HG02610 (cell line): ENCODE results near the gene UBASH3A.

Source experiments
- ATAC-seq: cut with Tn5 transposase; IDR thresholded peaks from one replicate; pipeline ENCODE4 v1.9.1; 2021; ENCODE audit warnings: mild to moderate bottlenecking, moderate library complexity; ENCODE audit not compliant: unreplicated experiment

The UBASH3A gene

DNA sequence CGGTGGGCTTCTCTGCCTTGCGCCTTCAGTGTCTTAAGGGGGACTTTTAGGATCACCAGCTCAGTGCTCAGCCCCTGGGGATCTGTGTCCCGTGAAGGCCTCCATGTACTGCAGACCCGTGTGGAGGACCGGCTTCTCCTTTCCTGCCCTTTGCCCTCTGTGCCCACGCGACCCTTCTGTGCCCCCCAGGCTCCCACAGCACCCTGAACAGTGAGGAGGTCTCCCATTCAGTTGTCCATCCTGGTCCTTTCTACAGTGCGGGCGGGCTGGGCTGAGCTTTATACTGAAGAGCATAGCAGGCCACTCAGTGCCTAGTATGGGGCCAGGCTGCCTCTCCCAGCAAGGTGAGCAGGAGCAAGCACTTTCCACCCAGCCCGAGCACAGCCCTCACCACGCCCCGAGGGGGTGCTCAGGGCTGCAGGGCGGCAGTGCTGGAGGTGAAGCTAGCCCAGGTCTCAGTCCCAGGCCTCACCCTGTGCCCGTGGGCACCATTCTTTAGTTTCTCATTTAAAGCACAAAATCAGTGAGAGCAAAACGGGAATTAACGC is 29.7 kb upstream of the UBASH3A start:
- no peak for ATAC-seq

DNA sequence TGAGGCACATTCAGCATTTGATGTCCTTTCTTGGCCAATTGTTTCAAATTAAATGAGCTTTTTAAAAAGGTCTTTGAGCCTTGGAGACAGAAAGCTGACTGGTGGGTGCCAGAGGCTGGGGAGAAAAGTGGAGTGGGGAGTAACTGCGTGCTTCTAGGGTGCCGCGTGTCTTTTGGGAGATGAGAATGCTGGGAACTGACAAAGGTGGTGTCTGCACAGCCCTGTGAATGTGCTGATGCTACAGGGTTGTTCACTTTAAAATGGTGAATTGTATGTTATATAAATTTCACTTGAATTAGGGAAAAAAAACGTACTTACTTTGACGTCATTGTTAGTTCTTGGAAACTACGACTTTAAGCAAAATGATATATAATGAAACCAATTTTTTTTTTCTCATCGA is 29.2 kb upstream of the UBASH3A start:
- no peak for ATAC-seq

DNA sequence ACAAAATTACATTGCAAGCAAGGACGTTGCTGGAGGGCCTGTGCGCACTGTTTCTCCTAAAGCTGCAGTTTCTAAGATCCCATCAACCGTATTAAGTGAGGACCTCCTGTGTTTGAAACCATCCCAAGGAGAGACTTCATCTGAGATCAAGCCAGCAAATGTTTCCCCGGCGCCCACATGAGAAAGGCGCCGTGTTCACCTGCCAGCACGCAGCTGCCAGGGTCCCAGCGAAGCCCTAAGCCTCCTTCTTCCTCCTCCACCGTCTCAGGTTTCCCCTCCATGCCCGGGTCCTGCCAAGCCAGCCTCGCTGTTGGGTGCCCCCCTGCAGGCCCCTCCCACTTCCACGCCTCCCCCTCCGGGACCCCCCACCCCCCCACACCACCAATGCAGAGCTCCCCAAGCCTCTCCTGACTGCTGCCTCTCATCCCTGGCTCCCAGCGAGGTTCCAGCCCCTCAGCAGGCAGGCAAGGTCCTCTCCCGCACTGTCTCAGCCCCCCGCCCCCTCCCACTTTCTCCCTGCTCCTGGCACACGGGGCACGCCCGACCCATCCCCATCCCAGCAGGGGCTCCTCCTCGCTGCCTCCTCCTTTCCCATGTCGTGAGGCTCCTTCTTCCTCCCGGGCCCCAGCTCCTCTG is 28.7 kb upstream of the UBASH3A start:
- no peak for ATAC-seq

DNA sequence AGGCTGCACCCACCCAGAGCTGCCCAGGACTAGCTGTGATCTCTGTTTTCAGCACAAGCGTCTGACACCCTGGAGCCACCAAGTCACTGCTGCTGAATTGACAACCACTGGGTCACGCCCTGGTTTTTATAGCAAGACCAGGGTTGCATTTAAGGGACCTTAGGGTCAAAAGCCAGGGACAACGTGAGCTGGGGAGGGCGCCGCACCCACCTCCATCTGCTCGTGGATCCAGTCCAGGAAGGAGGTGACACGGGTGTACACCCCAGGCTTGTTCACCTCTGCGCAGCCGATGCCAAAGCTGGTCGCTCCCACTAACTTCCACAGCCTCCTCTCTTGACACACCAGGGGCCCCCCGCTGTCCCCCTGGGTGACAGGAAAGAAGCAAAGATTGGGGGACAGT is 28.2 kb upstream of the UBASH3A start:
- no peak for ATAC-seq

DNA sequence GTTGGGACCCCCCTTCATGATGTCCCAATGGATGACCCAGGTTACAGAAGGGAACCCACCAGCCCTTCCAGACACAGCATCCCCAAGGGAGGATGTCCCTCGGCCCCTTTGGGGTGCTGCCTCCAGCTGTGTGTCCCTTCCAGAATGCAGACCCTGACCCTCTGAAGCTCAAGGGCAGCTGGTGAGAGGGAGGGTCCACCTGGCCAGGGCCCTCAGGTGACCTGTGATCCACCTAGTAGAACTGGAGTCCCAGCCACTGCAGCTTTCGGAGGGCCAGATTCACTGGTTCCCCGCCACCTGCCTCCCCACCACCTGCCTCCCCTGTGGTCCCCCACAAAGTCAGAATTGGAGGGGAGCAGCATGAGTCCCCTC is 27.8 kb upstream of the UBASH3A start:
- no peak for ATAC-seq

DNA sequence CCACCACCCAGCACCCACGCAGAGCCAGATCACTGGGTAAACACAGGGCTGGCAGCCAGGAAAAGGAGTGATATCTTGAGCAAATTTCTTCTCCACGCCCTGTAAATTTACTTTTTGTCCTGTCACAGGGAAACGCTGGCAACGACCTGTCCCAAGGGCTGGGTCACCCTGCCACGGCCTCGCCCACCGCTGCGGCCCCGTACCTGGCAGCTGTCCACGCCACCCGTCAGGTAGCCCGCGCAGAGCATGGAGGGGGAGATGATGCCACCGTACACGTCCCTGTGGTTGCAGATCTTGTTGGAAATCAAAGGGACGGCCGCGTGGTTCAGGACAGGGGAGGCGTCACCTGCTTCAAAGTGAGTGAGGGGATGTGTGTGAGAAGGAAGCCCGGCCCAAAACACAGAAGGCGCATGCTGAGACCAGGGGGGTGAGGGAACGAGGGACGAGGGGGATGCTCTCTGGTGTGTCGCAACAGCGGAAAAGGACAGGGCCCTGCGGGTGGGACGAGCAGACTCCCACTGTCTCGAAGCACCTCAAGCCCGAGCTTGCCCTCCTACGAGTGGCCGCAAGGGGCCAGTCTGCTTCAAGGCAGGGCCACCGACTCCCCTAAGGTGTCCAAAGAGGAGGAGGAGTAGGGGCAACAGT is 27.2 kb upstream of the UBASH3A start:
- no peak for ATAC-seq

DNA sequence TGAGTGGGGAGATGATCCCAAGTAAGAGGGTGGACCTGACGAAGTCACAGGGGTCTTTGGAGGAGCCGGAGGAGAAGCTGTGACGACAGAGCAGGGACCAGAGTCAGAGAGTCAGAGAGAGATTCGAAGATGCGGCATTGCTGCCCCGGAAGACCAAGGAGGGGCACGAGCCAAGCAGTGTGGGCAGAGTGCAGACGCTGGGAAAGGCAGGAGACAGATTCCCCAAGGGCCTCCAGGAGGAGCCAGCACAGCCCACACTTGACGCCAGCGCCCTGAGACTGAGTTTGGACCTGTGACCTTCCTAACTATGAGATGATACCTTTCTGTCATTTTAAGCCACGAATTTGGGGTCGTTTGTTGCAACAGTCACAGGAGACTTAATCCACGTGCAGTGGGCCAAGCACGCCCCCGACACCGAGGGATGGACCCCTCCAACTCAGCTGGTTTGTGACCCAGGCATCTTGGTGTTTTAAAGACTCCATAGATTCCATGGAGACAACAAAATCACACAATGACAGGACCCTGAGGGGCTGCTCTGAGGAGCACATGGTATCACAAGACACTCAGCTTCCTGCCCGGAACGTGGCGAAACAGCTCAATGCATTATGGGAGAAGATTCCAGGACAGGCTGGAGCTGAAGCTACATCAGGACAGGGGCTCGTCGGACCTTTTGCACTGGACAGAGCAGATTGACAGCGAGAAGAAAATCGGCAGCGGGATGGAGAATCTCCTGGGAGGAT is 26.3 kb upstream of the UBASH3A start:
- no peak for ATAC-seq

DNA sequence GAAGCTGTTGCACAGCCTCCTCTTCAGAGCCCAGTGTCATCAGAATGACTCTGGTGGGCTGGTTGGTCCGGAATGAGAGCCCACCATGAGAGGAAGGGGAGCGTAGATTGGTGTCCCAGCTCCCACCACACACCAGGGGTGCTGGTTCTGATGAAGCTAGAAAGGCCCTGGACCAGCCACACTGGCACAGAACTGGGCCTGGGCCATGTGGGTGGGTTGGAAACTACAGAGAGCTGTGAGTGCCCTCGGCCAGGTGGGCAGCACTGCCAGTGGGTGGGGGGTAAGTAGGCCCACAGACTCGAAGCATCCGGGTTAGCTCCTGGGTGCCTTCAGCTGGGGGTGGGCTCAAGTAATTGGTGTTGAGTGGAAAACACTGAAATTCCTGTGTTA is 25.8 kb upstream of the UBASH3A start:
- no peak for ATAC-seq

DNA sequence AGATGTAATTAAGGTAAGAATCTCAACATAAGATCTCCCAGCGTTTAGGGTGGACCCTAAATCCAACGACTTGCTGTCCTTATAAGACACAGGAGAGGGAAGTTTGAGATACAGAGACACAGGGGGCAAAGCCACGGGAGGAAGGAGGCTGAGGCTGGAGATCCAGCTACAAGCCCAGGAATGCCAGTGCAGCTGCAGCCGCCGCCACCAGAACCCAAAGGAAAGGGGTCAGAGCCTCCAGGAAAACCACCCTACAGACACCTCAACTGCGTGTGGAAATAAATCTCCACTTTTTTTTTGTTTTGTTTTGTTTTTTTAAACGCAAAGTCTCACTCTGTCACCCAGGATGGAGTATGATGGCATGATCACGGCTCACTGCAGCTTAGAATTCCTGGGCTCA is 25.3 kb upstream of the UBASH3A start:
- no peak for ATAC-seq

DNA sequence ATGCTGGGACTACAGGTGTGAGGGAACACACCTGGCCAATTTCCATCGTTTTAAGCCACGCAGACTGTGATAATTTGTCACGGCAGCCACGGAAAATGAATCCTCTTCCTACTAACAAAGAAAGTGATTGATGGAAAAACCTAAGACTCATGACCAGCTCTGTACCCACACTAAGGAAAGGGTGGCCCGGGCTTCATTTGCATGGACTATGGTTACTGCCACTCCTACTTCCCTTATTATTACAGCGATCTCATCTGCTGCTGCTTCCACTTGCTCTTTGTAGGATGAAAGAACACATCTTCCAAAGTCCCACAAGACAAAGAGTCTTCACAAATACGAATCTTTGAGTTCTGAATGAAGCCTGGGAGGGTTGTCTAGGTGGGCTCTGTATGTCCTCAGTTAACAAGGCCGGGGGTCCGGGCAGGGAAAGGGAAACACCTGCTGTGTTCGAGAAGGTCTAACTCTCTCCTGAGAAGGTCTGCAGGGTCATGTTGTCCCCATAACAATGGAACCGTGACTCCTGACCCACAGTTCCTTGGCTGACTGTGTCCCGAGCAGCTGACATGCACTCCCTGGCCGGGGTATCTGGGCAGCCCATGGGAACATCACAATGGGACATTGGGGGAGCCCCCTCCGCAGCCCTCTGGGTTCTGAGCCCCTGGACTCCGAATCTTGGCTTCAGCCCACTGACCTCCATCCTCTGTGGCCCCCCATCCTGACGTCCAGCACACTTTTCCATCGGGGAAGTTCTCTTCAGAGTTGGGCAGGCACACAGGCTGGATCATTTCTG is 24.1 kb upstream of the UBASH3A start:
- ATAC-seq, result no peak

DNA sequence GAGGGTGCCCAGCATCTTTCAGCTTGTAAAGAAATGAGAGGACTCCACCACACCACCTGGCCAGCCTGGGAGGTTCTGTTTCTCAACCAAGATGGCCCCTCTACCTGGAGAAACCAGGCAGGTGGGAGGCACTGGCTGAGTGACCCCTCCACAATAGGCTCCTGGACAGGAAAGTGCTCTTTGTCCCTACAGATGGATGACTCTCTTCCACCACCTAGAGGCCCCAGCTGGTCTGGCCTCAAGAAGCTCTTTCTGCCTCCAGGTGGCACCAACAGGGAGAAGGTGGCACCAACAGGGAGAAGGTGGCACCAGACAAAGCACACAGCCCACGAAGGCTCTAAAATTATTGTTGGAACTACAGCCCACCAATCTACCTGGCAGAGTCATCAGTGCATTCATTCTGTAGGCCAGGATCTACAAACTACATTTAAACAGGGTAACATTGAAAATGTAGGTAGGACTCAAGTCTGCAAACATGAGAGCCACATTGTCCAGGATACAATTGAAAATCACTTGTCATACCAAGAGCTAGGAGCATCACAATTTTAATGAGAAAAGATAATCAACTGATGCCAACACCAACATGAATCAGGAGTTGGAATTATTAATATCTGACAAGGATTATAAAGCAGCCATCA is 22.2 kb upstream of the UBASH3A start:
- ATAC-seq, result no peak

DNA sequence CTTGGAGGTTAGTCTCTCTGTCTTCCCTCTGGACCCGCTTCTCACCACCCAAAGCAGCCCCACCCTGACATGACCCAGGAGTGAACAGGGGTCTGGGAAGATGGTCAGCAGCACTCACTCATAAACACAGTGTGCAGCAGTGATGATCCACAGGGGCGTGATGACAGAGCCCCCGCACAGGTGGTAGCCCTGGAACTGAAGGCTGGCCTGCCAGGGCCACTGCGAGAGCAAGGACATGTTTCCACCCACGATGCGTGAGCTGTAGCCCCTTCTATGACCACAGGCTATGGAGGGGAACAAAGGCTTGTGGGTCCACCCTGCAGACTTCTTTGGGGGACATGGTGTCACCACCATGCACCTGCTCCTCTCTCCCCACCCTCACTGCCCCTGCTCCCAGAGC is 20.8 kb upstream of the UBASH3A start:
- no peak for ATAC-seq

DNA sequence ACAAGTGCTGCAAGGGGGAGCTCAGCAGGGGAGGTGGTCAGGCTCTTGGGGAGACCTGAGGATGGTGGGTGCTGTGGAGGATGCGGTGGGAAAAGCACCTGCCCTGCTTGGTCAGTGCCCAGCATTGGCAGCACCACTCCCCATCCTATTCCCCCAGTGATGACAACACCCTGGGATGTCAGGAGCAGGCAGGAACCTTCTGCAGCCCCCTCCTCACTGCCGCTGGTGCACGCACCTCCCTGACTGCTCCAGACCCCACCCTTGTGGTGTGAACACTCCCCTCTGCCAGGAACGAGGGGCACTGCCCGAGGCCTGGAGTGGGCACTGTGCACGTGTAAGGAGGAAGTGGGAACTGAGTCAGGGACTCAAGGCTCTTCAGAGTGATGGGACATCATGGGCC is 20.4 kb upstream of the UBASH3A start:
- no peak for ATAC-seq

DNA sequence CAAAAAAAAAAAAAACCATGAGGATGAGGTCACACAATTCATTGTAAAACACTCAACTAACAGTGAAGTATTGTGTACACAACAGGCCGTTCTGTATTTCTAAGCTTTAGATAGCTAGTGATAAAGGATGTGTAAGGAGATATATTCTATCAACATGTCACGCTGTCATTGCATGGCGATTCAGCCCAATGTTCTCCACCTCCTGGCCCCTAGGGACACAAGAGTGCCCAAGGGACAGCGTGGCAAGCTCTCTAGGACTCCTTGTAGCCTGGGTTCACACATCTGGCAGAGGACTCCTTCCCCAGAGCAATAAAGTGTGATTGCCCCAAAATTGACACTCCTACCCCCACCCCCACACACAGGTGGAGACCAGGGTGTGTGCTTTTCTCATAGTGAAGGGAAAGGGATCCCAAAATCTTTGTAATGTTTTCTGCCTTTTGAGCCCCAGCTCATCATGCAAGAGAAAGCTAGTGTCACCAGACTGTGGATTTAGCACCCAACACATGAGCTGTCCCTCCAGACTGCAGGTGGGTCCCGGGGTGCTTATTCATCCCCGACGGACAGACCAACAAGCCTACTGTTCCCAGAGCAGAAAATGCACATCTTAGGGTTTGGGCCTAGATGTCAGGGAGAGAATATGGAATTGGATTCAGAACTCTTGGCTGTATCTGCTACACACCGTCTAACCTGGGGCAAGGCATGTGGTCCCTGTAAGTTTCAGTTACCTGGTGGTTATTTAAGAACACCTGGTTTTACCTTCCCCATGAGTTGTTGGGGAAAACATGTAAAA is 19.4 kb upstream of the UBASH3A start:
- ATAC-seq, result no peak

DNA sequence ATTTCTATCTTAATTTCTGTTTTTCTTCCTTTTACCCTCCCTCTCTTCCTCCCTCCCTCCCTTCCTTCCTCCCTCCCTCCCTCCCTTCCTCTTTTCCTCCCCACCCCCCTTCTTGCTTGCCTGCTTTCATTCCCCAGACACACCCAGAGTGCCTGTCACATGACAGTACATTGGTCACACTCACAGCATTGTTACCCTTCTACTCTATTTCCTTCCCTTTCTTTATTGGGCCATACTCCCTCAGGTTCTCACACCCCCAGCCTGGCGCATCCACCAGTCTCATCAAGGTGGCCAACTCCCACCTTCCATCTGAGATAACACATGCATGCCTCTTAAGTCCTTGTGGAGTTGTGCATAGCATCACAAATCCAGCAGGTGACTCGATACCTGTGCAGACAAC is 18.7 kb upstream of the UBASH3A start:
- no peak for ATAC-seq

DNA sequence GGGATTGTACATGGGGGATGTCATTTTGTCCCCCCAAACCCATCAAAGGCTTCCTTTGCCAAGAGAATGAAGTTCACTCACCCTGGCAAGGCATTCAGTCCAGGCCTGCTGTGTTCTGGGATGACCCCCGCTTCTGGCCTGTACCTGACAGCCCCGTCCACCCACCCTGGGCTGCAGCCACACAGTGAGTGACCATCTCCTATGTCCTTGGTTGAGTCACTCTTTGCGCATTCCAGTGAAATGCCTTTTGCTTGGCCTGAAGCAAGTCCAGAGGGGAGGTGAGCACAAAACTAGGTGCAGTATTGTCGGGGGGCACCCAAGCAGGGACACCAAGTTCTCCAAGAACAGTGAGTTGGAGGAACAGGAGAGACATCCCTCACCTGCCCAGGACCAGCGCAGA is 18.1 kb upstream of the UBASH3A start:
- no peak for ATAC-seq

DNA sequence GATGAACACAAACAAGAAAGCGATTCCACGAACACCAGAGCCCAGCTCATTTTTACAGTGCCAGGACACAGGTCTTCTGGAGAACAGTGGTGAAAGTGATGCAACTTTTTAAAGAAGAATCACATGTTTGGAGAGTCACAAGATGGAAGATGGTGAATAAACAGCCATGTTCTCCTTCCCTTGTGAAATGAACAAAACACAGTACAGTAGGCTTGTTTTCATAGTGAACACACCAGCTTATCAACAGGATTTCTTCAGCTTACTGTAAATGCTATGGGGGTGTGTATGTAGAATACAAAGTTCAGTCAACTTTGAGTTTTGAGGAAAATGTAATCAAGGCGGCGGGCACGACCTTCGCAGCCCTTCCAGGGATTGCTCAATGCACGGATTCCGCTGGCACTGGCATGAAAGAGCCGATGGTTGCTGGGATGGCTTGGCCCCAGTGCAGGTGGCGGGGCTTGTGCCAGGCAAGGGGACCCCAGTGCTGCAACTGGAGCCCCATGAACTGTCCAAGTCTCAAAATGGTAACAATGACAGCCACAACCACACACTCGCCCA is 17.6 kb upstream of the UBASH3A start:
- ATAC-seq, result no peak

DNA sequence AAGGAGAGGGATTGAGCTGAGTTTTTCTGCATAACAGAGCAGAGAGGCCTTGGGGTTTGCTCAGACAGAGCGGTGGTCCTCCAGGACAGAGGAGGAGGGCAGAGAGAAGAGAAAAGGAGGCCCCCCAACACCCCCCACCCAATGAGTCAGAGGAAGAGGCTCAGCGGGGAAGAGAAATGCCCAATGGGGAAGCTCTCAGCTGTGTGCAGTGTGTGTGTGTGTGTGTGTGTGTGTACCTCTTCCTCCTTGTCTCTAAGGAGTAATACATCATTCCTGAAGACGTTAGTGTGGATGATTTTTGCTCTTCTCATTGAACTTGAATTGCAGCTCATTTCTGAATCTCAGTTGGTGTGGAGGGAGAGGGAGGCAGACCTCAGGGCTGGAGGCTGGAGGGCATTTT is 16.5 kb upstream of the UBASH3A start:
- no peak for ATAC-seq

DNA sequence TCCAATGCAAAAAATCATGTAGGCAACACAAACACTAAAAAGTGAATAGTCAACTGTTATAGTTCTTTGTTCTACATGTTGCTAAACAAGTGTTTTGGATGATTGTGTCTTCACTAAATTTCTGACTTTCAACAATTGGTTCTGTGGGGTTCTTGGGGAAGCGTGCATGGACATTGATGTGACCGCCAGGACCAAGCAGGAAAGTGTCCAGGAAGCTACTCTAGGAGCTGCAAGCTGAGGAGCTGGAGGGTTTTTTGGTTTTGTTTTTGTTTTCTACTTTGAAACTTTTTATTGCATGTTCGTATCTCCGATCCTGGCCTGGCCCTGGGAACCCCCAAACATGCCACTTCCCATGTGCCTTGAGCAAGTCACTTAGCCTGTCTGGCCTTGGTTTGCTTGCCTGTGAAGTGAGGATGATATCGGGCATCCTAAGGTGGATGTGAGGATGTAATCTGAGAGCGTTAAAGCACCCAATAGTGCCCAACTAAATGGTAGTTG is 15.8 kb upstream of the UBASH3A start:
- ATAC-seq, result no peak
